ENCODE measurements around the gene CREG2.

The CREG2 gene

DNA sequence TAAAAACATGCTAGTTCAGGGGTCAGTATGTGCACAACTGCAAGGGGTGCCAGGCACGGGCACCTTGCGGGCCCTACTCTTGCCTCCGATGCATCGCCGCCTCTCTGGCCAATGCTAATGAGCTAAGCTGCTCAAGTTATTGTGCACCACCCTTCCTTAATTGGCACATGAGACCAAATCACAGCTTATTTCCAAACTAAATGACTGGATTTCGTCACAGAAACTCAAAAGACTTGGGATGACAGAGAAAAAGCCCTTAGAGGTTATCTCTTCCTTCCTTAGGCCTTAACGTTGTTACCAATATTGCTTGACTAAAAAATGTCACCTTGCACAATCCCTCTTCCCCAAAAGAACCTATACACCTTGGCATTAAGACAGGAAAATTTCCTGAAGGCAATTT is 86.5 kb downstream of the CREG2 start:
- Histone ChIP-seq H3K79me2 (ENCODE audit: insufficient read depth, low read depth) (peaks cover 71% of the 10 kb centered on the region), H4K20me1 (ENCODE audit: insufficient read depth) (peaks cover 4% of the 10 kb centered on the region; the same call in 1 of the 2 replicates), H3K9ac (no peak overlapping the region), H2AFZ (ENCODE audit: low read depth) (no peak overlapping the region), H3K36me3 (ENCODE audit: insufficient read depth) (no peaks in the 10 kb centered on the region), H3K27me3 (ENCODE audit: insufficient read depth, low read depth) (no peaks in the 10 kb centered on the region), H3K4me2 (no peak overlapping the region), H3K4me3 (IDR thresholded peaks at IDR 0.05; ENCODE audit: insufficient read depth, low read depth, low read length) (no peak overlapping the region), H3K27ac (no peak overlapping the region), H3K4me1 (ENCODE audit: low read depth, poor library complexity, severe bottlenecking) (peaks cover 17% of the 10 kb centered on the region)
- TF ChIP-seq, protein P1, sequence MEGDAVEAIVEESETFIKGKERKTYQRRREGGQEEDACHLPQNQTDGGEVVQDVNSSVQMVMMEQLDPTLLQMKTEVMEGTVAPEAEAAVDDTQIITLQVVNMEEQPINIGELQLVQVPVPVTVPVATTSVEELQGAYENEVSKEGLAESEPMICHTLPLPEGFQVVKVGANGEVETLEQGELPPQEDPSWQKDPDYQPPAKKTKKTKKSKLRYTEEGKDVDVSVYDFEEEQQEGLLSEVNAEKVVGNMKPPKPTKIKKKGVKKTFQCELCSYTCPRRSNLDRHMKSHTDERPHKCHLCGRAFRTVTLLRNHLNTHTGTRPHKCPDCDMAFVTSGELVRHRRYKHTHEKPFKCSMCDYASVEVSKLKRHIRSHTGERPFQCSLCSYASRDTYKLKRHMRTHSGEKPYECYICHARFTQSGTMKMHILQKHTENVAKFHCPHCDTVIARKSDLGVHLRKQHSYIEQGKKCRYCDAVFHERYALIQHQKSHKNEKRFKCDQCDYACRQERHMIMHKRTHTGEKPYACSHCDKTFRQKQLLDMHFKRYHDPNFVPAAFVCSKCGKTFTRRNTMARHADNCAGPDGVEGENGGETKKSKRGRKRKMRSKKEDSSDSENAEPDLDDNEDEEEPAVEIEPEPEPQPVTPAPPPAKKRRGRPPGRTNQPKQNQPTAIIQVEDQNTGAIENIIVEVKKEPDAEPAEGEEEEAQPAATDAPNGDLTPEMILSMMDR (conservative IDR thresholded peaks at IDR 0.05; ENCODE audit: low read depth, low read length) = no peak

- peaks cover 11% of the 10 kb centered on the region for H3K4me1 ChIP-seq (ENCODE audit: low read depth, poor library complexity, severe bottlenecking)
- H3K4me3 ChIP-seq (IDR thresholded peaks at IDR 0.05; ENCODE audit: insufficient read depth, low read depth, low read length) = no peak overlapping the region
- peaks cover 4% of the 10 kb centered on the region; the same call in 1 of the 2 replicates for H4K20me1 ChIP-seq (ENCODE audit: insufficient read depth)
- no peaks in the 10 kb centered on the region for H3K27me3 ChIP-seq (ENCODE audit: insufficient read depth, low read depth)
- H2AFZ ChIP-seq (ENCODE audit: low read depth) = no peak overlapping the region
- H3K36me3 ChIP-seq (ENCODE audit: insufficient read depth) = no peaks in the 10 kb centered on the region
- no peak overlapping the region for H3K4me2 ChIP-seq
- no peak overlapping the region for H3K27ac ChIP-seq
- H3K9ac ChIP-seq = no peak overlapping the region
- peaks cover 68% of the 10 kb centered on the region for H3K79me2 ChIP-seq (ENCODE audit: insufficient read depth, low read depth)
- TF ChIP-seq, protein P1 (conservative IDR thresholded peaks at IDR 0.05; ENCODE audit: low read depth, low read length) = no peak
Observed at GRCh38 chr2:101300164-101300563, 87.1 kb downstream of the CREG2 start.

DNA sequence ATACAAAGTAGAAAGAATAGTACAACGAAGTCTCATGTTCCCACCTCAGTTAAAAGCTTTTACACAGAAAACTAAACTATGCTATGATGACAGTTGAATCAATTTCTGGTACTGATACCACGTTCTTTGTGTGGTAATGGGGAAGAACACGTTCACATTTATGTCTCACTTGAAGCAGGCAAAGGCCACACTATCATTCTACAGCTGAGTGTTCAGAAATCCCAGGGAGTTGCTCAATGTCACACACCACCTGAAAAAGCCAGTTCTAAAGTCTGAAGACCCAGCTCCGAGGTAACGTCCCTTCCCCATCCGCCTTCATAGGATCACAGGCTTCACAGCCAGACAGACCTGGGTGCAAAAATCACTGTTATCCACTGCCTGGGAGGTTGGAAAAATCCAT is 87.7 kb downstream of the CREG2 start:
- H4K20me1 ChIP-seq (ENCODE audit: insufficient read depth) = peaks cover 4% of the 10 kb centered on the region; the same call in 1 of the 2 replicates

GRCh38 chr2:101297383-101297782 is 89.9 kb downstream of the CREG2 start:
- Histone ChIP-seq H3K9ac (no peak overlapping the region), H3K36me3 (ENCODE audit: insufficient read depth) (no peaks in the 10 kb centered on the region), H2AFZ (ENCODE audit: low read depth) (no peak overlapping the region), H3K27me3 (ENCODE audit: insufficient read depth, low read depth) (no peaks in the 10 kb centered on the region), H3K4me2 (no peak overlapping the region), H3K27ac (no peak overlapping the region), H3K4me1 (ENCODE audit: low read depth, poor library complexity, severe bottlenecking) (no peaks in the 10 kb centered on the region), H3K4me3 (IDR thresholded peaks at IDR 0.05; ENCODE audit: insufficient read depth, low read depth, low read length) (no peak overlapping the region), H4K20me1 (ENCODE audit: insufficient read depth) (peaks cover 4% of the 10 kb centered on the region; the same call in 1 of the 2 replicates), H3K79me2 (ENCODE audit: insufficient read depth, low read depth) (peaks cover 40% of the 10 kb centered on the region; the same call in 1 of the 2 replicates)
- TF ChIP-seq, protein P1 (conservative IDR thresholded peaks at IDR 0.05; ENCODE audit: low read depth, low read length) = no peak

More for the DNA sequence above, 87.7 kb downstream of the CREG2 start:
- Histone ChIP-seq H3K4me3 (IDR thresholded peaks at IDR 0.05; ENCODE audit: insufficient read depth, low read depth, low read length) (no peak overlapping the region), H3K4me1 (ENCODE audit: low read depth, poor library complexity, severe bottlenecking) (peaks cover 9% of the 10 kb centered on the region), H3K27ac (no peak overlapping the region), H3K9ac (no peak overlapping the region), H3K36me3 (ENCODE audit: insufficient read depth) (no peaks in the 10 kb centered on the region), H3K27me3 (ENCODE audit: insufficient read depth, low read depth) (no peaks in the 10 kb centered on the region), H2AFZ (ENCODE audit: low read depth) (no peak overlapping the region), H3K79me2 (ENCODE audit: insufficient read depth, low read depth) (peaks cover 62% of the 10 kb centered on the region; the same call in 1 of the 2 replicates), H3K4me2 (no peak overlapping the region)
- TF ChIP-seq, protein P1 (conservative IDR thresholded peaks at IDR 0.05; ENCODE audit: low read depth, low read length) = no peak
